CD4-positive, alpha-beta T cell treated with Interleukin-21 for 1 hour (primary cell): ENCODE data around the gene SAPCD2.

ENCODE experiments used
- DNase-seq: peaks from one replicate; pipeline ENCODE4 v3.0.0-alpha.2; 2020

The SAPCD2 gene

DNA sequence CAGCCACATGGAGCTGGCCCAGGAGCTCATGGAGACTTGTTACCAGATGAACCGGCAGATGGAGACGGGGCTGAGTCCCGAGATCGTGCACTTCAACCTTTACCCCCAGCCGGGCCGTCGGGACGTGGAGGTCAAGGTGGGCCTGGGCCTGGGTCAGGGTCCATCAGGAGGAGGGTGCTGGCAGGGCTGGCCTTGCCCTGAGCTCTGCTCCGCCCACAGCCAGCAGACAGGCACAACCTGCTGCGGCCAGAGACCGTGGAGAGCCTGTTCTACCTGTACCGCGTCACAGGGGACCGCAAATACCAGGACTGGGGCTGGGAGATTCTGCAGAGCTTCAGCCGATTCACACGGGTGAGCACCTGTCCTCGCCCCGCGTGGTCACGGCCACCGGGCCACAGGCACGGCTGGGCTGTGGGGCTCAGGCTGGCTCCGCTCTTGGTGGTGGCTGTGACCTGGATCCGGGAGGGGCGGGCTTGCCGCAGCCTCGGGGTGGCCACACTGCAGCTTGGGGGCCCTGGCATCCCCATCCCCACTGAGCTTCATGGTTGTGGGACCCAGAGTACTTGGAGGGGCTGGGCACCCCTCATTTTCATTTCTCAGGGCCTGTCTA, 37.1 kb upstream of the SAPCD2 start:
- DNase-seq = no peak

GRCh38 chr9:137106662-137107250, 36.4 kb upstream of the SAPCD2 start:
- no peak for DNase-seq

- no peak for DNase-seq
Measured at GRCh38 chr9:137105814-137106661, 35.7 kb upstream of the SAPCD2 start.

- no peak for DNase-seq
Measured at GRCh38 chr9:137103206-137103999, 33.0 kb upstream of the SAPCD2 start.

DNA sequence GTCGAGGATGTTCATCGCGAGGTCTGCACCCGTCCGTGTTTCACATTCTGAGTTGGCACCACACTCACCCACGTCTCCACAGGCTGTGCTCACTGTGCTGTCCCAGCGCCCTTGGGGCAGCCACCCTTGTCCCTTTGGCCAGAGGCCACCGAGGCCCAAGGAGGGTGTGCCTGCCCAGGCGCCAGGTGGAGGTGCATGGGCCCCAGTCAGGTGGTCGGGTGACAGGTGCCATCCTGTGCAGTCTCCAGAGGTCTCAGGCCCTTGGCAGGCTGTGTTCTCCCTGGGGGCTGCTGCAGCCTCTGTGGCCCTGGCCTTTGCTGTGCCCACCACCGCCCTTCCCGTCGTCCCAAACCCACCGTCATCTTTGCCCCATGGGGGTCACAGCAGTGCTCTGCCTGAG, 28.9 kb upstream of the SAPCD2 start:
- no peak for DNase-seq

DNA sequence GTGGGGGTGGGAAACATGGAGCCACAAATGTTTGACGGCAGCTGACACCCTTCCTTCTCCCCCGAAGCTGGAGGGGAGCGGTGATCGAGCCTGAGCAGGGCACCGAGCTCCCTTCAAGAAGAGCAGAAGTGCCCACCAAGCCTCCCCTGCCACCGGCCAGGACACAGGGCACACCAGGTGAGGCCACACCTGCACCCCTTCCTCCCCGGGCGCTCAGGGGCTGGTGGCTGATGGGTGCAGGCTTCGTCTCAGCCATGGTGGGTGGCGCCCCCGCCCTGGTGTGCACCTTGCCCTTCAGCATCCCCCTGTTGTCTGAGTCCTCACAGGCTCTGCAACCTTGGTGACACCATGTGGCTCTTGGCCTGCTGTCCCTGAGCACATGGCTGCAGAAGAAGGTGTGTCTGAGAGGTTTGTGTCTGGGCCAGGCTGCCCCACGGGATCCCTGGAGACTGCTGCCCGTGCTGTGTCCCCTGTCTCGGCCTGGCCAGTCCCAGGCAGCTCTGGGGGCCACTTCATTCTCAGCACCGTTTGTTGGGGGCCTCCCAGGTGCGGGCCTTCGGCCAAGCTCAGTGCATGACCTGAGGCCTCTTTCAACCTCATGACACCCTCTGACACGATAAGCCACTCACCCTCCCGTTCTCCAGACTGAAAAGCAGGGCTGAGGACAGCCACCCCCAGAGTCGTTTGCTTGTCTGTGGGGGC, 27.6 kb upstream of the SAPCD2 start:
- DNase-seq = no peak

DNA sequence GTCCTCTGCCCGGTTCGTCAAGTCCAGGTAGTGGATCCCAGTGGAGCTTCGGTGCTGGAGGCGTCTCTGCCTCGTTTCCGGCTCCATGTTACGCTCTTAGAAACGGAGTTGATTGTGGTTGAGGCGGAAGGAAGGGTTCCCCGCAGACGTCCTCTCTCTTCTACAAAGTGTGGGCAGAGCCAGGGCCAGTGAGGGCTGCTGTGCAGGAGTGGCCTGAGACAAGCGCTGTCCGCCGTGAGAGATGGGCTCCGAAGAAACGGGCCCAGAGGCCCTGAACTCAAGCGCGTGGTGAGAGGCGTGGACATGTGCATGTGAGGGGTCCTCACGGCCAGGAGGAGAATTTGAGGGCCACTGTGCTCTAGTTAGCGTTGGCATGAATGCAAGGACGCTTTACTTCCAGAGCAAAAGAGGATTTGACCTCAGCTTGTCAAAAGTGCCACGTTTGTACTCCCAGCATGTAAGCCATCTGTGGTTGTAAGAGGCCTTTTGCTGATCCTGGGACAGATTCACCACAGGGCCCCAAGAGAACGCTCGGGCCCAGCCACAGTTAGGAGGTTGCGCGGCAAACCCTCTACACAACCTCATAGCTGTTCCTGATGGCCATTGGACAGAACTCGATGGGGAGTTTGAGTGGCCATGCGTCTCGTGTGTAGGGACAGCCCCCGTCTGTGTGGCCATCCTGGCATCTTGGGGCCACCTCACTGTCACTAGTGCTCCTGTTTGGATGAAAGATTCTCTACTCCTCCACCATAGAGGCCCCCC, 26.6 kb upstream of the SAPCD2 start:
- DNase-seq = no peak

DNA sequence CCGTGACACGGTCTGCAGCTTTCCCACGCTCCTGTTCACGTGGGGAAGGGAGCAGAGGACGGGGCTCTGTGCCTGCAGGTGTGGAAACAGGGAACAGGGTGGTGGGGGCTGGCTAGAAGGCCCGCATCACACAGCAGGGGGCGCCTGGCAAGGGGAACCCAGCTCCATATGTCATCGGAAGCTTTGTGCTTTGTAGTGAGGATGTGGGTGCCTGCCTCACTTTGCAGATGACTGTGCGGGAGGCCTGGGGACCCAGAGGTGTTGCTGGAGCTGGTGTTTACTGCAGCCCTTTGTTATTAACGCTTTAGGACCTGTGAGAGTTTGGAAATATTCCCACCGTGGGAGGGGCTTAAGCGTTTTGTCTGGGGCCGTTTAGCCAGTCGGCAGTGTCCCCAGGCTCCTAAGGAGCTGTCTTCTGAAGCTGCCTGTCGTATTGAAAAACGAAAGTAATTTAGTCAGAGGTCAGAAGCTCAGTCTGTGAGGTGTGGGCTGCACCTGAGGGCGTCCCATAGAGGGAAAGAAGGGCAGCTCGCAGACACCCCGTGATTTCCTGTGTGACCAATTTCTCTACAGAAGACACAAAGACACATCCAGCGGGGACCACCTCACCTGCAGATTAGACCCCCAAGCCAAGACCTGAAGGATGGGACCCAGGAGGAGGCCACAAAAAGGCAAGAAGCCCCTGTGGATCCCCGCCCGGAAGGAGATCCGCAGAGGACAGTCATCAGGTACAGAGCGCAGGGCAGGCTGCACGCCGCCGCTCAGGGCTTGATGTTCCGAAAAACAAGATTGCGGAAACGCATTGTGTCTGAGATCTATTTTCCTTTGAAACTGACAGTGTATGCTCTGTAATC, 25.5 kb upstream of the SAPCD2 start:
- DNase-seq = peak; percentile 87

- DNase-seq = no peak
Measured at GRCh38 chr9:137089232-137089947, 19.0 kb upstream of the SAPCD2 start.

DNA sequence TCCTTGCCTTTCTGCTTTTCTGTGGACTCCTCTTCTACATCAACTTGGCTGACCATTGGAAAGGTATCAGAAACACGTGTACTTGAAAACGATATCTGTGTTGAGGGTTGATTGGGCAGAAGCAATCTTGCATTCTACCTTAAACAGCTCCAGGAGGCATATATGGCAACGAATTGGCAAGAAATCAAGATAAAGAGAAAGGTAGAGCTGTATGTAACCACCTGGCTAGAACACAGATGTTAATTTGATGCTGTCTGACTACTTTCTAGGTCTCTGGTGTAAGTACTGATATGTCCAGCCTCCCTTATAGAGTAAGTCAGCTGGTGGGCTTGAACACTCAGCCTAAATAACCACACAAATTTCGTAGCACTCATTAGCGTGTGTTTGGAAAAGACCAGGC, 17.8 kb upstream of the SAPCD2 start:
- DNase-seq = no peak

- DNase-seq = peak; percentile 21
Measured at GRCh38 chr9:137087409-137087925, 17.1 kb upstream of the SAPCD2 start.

- peak; percentile 99 for DNase-seq
Measured at GRCh38 chr9:137086531-137087408, 16.4 kb upstream of the SAPCD2 start, which contains the start of gene MAN1B1. MAN1B1 (plus strand) TSS chr9:137086985; CDS start chr9:137087000, 15 bp downstream.

GRCh38 chr9:137085920-137086530, 15.7 kb upstream of the SAPCD2 start:
- DNase-seq = peak; percentile 27

DNA sequence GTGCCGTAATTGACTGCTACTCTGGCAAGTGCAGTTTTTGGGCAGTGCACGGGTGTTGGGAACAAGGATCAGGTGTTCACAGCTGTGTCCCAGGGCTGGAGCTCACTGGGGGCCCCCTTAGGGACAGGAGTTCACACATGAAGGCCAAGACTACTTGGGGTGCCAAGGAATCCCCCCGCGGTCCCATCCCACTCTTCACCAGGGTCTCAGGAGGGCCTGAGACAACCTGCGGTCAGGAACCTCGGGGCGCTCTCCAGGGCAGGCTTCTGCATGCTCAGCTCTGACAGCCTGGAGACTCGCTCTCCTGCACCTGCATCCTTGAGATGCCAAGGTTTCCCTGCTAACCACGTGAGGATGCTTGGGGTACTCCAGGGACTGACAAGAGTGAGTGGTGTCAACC, 14.2 kb upstream of the SAPCD2 start:
- no peak for DNase-seq

DNA sequence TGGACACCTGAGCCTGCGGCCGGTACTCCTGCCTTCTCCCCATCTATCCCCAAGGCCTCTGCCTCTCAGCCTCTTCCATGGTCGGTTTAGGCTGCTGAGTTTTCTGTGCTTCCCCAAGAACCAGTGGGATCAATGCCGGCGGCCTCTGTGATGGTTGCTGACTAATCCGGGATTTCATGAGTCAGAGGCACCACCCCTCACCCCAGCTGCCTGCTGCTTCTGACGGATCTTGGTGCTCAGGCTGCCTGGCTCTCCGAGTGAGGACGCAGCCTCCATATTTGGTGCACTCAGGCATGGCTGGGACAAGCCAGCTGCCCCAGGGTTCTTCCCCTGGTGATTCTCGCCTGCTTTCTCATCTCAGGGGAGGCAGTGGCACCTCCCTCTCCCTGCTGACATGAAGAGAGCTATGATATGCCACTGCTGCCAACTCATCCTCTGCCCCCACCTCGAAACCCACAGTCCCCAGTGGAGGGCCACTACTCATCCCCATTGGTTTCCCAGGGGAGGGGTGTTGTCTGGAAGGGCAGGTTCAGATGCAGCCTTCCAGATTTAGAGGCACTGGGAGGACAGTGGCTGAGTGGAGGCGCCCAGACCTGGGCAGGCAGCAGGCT, 13.1 kb upstream of the SAPCD2 start:
- no peak for DNase-seq

GRCh38 chr9:137082925-137083290, 12.6 kb upstream of the SAPCD2 start:
- DNase-seq = no peak

DNA sequence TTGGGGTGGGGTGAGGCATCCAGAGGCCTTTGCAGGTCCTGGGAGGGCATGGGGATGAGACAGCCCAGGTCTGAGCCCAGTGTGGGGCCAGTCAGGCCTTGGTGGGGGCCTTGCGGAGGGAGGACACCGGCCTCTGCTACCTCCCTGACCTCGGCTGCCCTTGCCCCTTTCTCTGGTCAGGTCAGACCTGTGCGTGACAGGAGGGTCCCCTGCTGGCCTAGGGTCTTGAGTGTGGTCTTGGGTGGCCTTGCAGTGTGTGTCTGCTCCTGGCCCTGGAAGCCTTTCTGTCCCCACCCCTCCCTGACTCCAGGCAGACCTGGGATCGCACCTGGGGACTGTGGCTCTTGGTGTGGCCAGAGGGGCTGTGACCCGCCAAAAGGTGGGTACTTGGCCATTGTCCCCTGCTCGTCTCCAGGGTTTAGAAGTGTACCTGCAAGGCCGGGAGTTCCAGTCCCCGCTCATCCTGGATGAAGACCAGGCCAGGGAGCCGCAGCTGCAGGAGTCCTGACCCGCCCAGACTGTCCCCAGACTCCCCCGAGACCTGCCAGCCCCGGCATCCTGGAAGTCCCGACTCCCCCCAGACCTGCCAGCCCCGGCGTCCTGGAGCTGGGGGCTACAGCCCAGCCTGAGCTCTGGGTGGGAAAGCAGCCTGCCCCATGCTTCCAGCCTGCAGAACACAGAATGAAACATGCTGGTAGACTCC, 12.0 kb upstream of the SAPCD2 start:
- DNase-seq = no peak
